ENCODE results near the gene SERTAD3. TPM values are rescaled to one million over a fixed set of nuclear protein-coding genes. Genes with fewer than 3 reads are reported as not detected.

SERTAD3 gene
- total and polyA plus RNA-seq, 2 of the 4 experiments (the other 2 are of a cell fraction): 20.5 to 23.3 TPM

DNA sequence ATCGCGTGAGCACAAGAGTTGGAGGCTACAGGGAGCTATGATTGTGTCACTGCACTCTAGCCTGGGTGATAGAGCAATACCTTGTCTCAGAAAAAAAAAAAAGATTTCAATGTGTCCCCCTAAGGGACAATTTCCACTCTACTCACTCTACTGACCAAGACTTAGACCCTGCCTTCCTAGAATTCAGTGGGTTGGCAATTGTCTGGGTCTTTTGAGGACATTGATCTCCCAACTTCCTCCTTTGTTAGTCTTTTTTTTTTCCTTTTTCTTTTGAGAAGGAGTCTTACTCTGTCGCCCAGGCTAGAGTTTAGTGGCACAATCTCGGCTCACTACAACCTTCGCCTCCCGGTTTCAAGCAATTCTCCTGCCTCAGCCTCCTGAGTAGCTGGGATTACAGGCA, 24.9 kb upstream of the SERTAD3 start:
- no peak overlapping the region for H2AK9ac ChIP-seq (replicated peaks; ENCODE audit: low read depth, low read length, poor library complexity)
- no peak overlapping the region for H3K14ac ChIP-seq (replicated peaks; ENCODE audit: low read depth, low read length)
- dilution Hi-C loops (cut with HindIII; ENCODE audit: low sequenced_read_pairs, unreplicated experiment) (no loop called here), intact Hi-C loops (cut with micrococcal nuclease) (loop anchor here (10.0 kb wide), 1 partner anchor 56 kb away; no protein-coding TSS in a partner anchor), in situ Hi-C loops (cut with MboI; ENCODE audit: low sequenced_read_pairs) (no loop called here)
- WGBS, 2 experiments (ENCODE audit: extremely low coverage in 2 of 2, insufficient read length in 1 of 2): no CpG with 5 or more reads among the region's 6 CpGs
- peaks cover 11% of the 10 kb centered on the region for H3K9me1 ChIP-seq (ENCODE audit: insufficient read depth, low read length)
- no peak overlapping the region for H3K4me2 ChIP-seq (ENCODE audit: low read depth, low read length)
- ChIA-PET POLR2A (ENCODE audit: unreplicated experiment) (no interaction called here), CTCF (no interaction called here)
- peaks cover 11% of the 10 kb centered on the region; the same call in 1 of the 2 replicates for H3K27me3 ChIP-seq (ENCODE audit: control insufficient read depth, insufficient read depth, low read length)
- peaks cover 16% of the 10 kb centered on the region for H3K4me1 ChIP-seq (ENCODE audit: control insufficient read depth, insufficient read depth, low read length)
- no peak overlapping the region for H4K8ac ChIP-seq (ENCODE audit: low read depth in 2 of 2, low read length in 2 of 2)
- no peak overlapping the region for H2BK20ac ChIP-seq (ENCODE audit: low read depth, low read length)
- H3K9ac ChIP-seq (ENCODE audit: low read depth, low read length): no peak overlapping the region
- H3K4ac ChIP-seq (ENCODE audit: low read depth, low read length): no peak overlapping the region
- H4K91ac ChIP-seq (ENCODE audit: insufficient read depth, low read depth, low read length): no peak overlapping the region
- H2BK120ac ChIP-seq (ENCODE audit: low read depth, low read length): no peak overlapping the region
- no peak overlapping the region for H3K18ac ChIP-seq (ENCODE audit: low read depth, low read length)
- H3K36me3 ChIP-seq (ENCODE audit: control insufficient read depth, insufficient read depth, low read length): no peaks in the 10 kb centered on the region
- no peak overlapping the region for H3K4me3 ChIP-seq (ENCODE audit: insufficient read depth, low read depth, low read length)
- no peak for TF ChIP-seq MAZ (IDR thresholded peaks at IDR 0.05; ENCODE audit: borderline replicate concordance, low read depth, low read length)
- no peak for TF ChIP-seq RFX5 (IDR thresholded peaks at IDR 0.05; ENCODE audit: low read depth, low read length)
- TF ChIP-seq SMC3 (IDR thresholded peaks at IDR 0.05; ENCODE audit: low read depth, low read length): no peak
- no peak for TF ChIP-seq FOS (IDR thresholded peaks at IDR 0.05; ENCODE audit: low read depth, low read length)
- TF ChIP-seq, protein P1, sequence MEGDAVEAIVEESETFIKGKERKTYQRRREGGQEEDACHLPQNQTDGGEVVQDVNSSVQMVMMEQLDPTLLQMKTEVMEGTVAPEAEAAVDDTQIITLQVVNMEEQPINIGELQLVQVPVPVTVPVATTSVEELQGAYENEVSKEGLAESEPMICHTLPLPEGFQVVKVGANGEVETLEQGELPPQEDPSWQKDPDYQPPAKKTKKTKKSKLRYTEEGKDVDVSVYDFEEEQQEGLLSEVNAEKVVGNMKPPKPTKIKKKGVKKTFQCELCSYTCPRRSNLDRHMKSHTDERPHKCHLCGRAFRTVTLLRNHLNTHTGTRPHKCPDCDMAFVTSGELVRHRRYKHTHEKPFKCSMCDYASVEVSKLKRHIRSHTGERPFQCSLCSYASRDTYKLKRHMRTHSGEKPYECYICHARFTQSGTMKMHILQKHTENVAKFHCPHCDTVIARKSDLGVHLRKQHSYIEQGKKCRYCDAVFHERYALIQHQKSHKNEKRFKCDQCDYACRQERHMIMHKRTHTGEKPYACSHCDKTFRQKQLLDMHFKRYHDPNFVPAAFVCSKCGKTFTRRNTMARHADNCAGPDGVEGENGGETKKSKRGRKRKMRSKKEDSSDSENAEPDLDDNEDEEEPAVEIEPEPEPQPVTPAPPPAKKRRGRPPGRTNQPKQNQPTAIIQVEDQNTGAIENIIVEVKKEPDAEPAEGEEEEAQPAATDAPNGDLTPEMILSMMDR (conservative IDR thresholded peaks at IDR 0.05; ENCODE audit: low read depth, low read length): no peak
- TF ChIP-seq CEBPB (IDR thresholded peaks at IDR 0.05; ENCODE audit: low read depth, low read length): no peak
- TF ChIP-seq POLR2A (IDR thresholded peaks at IDR 0.05; ENCODE audit: low read depth, low read length): no peak
- TF ChIP-seq, protein P2, sequence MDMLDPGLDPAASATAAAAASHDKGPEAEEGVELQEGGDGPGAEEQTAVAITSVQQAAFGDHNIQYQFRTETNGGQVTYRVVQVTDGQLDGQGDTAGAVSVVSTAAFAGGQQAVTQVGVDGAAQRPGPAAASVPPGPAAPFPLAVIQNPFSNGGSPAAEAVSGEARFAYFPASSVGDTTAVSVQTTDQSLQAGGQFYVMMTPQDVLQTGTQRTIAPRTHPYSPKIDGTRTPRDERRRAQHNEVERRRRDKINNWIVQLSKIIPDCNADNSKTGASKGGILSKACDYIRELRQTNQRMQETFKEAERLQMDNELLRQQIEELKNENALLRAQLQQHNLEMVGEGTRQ (IDR thresholded peaks at IDR 0.05; ENCODE audit: low read depth, low read length): no peak
- TF ChIP-seq RCOR1 (IDR thresholded peaks at IDR 0.05; ENCODE audit: insufficient replicate concordance, low read length): no peak
- TF ChIP-seq RAD21 (IDR thresholded peaks at IDR 0.05; ENCODE audit: low read length): no peak
- no peak for TF ChIP-seq CHD1 (IDR thresholded peaks at IDR 0.05; ENCODE audit: low read depth, low read length)
- no peak for TF ChIP-seq NFE2L2 (IDR thresholded peaks at IDR 0.05; ENCODE audit: low read depth, low read length)
- 0 out of 2 replicates have a peak, but pooled peaks cover 5% of the 10 kb centered on the region for H4K20me1 ChIP-seq (ENCODE audit: insufficient read depth, low read length)
- no peak overlapping the region for H3K56ac ChIP-seq (ENCODE audit: extremely low read depth, insufficient read depth, low read length)
- H2BK5ac ChIP-seq (ENCODE audit: low read depth, low read length, poor library complexity, severe bottlenecking): no peak overlapping the region
- BruUV-seq (replicated peaks): no TSS peak
- no peak overlapping the region for H3K27ac ChIP-seq (ENCODE audit: insufficient read depth, low read length)
- H2AFZ ChIP-seq (replicated peaks; ENCODE audit: low read length, poor library complexity): no peak overlapping the region
- H2BK15ac ChIP-seq (ENCODE audit: low read depth, low read length): no peak overlapping the region
- no peak overlapping the region for H4K5ac ChIP-seq (ENCODE audit: low read depth, low read length)
- H3K79me1 ChIP-seq (ENCODE audit: low read depth in 1 of 2, low read length in 2 of 2): peaks cover 0 to 15% of the 10 kb centered on the region in 2 experiments; a peak in 2 of 4 replicates
- DNase-seq (no peak), ATAC-seq (ENCODE audit: low read depth) (no peak)
- no peak overlapping the region for H3K23ac ChIP-seq (ENCODE audit: low read depth, low read length)
- no peaks in the 10 kb centered on the region for H3K9me3 ChIP-seq (ENCODE audit: control insufficient read depth, insufficient read depth, low read length)
- H2AK5ac ChIP-seq (ENCODE audit: low read depth, low read length): no peak overlapping the region

Measured in IMR-90 (cell line).